Liver (tissue), 9 donors: Measurements from ENCODE around the gene ENG. TPM values are rescaled to one million over a fixed set of nuclear protein-coding genes. Genes with fewer than 3 reads are reported as not detected.

Experiments
- DNase-seq: peaks from one replicate; pipeline ENCODE4 v3.0.0-alpha.2; 2017; ENCODE audit warnings: low spot score
- H3K27ac ChIP-seq, 2 donors: one replicate each; pipeline ENCODE4 v1.7.0; 2013; ENCODE audit warnings: inconsistent platforms in 2 of 2, low read length in 2 of 2, control low read depth in 1 of 2, low read depth in 1 of 2, mild to moderate bottlenecking in 1 of 2
- H3K27me3 ChIP-seq, 4 donors: one replicate each; pipeline versions ENCODE4 v1.6.1 to v1.7.0; 2013; ENCODE audit warnings: low read length in 3 of 4, inconsistent platforms in 1 of 4, mild to moderate bottlenecking in 1 of 4, moderate library complexity in 1 of 4; ENCODE audit not compliant: control insufficient read depth in 4 of 4, insufficient read depth in 4 of 4
- H3K36me3 ChIP-seq, 4 donors: one replicate each; pipeline versions ENCODE4 v1.6.1 to v1.7.0; 2013; ENCODE audit warnings: low read length in 3 of 4, mild to moderate bottlenecking in 3 of 4, low read depth in 1 of 4, moderate library complexity in 1 of 4; ENCODE audit not compliant: control insufficient read depth in 4 of 4, insufficient read depth in 3 of 4
- H3K4me1 ChIP-seq, 4 donors: one replicate each; pipeline versions ENCODE4 v1.6.1 to v1.7.0; 2013; ENCODE audit warnings: low read length in 3 of 4, mild to moderate bottlenecking in 3 of 4, moderate library complexity in 1 of 4; ENCODE audit not compliant: control insufficient read depth in 4 of 4, insufficient read depth in 4 of 4
- H3K4me3 ChIP-seq, 3 donors: one replicate each; pipeline versions ENCODE4 v1.6.1 to v1.7.0; 2013; ENCODE audit warnings: low read length in 3 of 3, control low read depth in 1 of 3, low read depth in 1 of 3, mild to moderate bottlenecking in 1 of 3
- H3K9ac ChIP-seq, 2 donors: one replicate each; pipeline ENCODE4 v1.7.0; 2013; ENCODE audit warnings: low read length in 2 of 2, mild to moderate bottlenecking in 2 of 2, moderate library complexity in 2 of 2, control low read depth in 1 of 2, low read depth in 1 of 2
- H3K9me3 ChIP-seq, 4 donors: one replicate each; pipeline versions ENCODE4 v1.6.1 to v1.7.0; 2013; ENCODE audit warnings: low read length in 3 of 4; ENCODE audit not compliant: control insufficient read depth in 4 of 4
- ATF3 ChIP-seq: IDR thresholded peaks from 2 replicates; pipeline ENCODE4 v1.6.1; 2016; ENCODE audit warnings: antibody characterized with exemption
- EGR1 ChIP-seq, 2 donors: IDR thresholded peaks; 2 replicates each; pipeline ENCODE4 v1.6.1; 2016 to 2018; ENCODE audit warnings: antibody characterized with exemption in 2 of 2, low read depth in 2 of 2
- FOXA1 ChIP-seq: IDR thresholded peaks from 2 replicates; pipeline ENCODE4 v1.6.1; 2016; ENCODE audit warnings: antibody characterized with exemption
- FOXA2 ChIP-seq: IDR thresholded peaks from 2 replicates; pipeline ENCODE4 v1.6.1; 2016; ENCODE audit warnings: antibody characterized with exemption
- GABPA ChIP-seq, 2 donors: IDR thresholded peaks in 1 of 2; conservative IDR thresholded peaks in 1 of 2; 2 replicates each; pipeline ENCODE4 v1.6.1; 2016; ENCODE audit warnings: antibody characterized with exemption in 2 of 2, mild to moderate bottlenecking in 1 of 2, moderate library complexity in 1 of 2
- HNF4A ChIP-seq, 2 donors: conservative IDR thresholded peaks; 2 replicates each; pipeline ENCODE4 v1.6.1; 2016; ENCODE audit warnings: antibody characterized with exemption in 2 of 2, mild to moderate bottlenecking in 2 of 2
- HNF4G ChIP-seq: IDR thresholded peaks from 2 replicates; pipeline ENCODE4 v1.6.1; 2016; ENCODE audit warnings: antibody characterized with exemption
- JUND ChIP-seq, 2 donors: IDR thresholded peaks; 2 replicates each; pipeline ENCODE4 v1.6.1; 2016; ENCODE audit warnings: antibody characterized with exemption in 2 of 2
- NR2F2 ChIP-seq: IDR thresholded peaks from 2 replicates; pipeline ENCODE4 v1.6.1; 2016; ENCODE audit warnings: antibody characterized with exemption
- RAD21 ChIP-seq, 2 donors: IDR thresholded peaks; 2 replicates each; pipeline ENCODE4 v1.6.1; 2016; ENCODE audit warnings: antibody characterized with exemption in 2 of 2, mild to moderate bottlenecking in 2 of 2
- RXRA ChIP-seq, 2 donors: IDR thresholded peaks; 2 replicates each; pipeline ENCODE4 v1.6.1; 2017 to 2018; ENCODE audit warnings: antibody characterized with exemption in 2 of 2, mild to moderate bottlenecking in 1 of 2
- SP1 ChIP-seq: IDR thresholded peaks from 2 replicates; pipeline ENCODE4 v1.6.1; 2018; ENCODE audit warnings: antibody characterized with exemption, mild to moderate bottlenecking
- TAF1 ChIP-seq: conservative IDR thresholded peaks from 2 replicates; pipeline ENCODE4 v1.6.1; 2016; ENCODE audit warnings: antibody characterized with exemption, mild to moderate bottlenecking
- YY1 ChIP-seq: IDR thresholded peaks from 2 replicates; pipeline ENCODE4 v1.6.1; 2016; ENCODE audit warnings: antibody characterized with exemption, mild to moderate bottlenecking
- WGBS: extraction: QIAGEN DNeasy Blood & Tissue Kit; methylation state at CpG from one replicate; pipeline ENCODE4 v1.1.7; 2013; 5-methylcytosine and 5-hydroxymethylcytosine counted together
- polyA plus RNA-seq, 2 donors: library from polyadenylated mRNA; stranded (reverse) in 1 of 2; unstranded in 1 of 2; fragments of 200-250 nt in 1 of 2; fragments of >200 nt in 1 of 2; fragmentation: Nextera tagmentation in 1 of 2; extraction: Ambion mirVana in 1 of 2; gene quantifications; one replicate each; pipeline versions ENCODE4 v1.2.1 to v1.2.3, GENCODE V29; 2013 to 2015
- total RNA-seq, 2 donors: library from RNA; depleted of rRNA; stranded (reverse); fragments of >200 nt; gene quantifications; one replicate each; pipeline ENCODE4 v1.2.3, GENCODE V29; 2014
- TF ChIP-seq, protein P1 (sequence below): fragments of 150-350 bp; IDR thresholded peaks from 2 replicates; pipeline ENCODE4 v1.5.1; 2017; ENCODE audit warnings: improper control_type of control experiment, low read depth, low read length; ENCODE audit not compliant: missing input control
- TF ChIP-seq, protein P2 (sequence below): IDR thresholded peaks from 2 replicates; pipeline ENCODE4 v1.6.1; 2016; ENCODE audit warnings: antibody characterized with exemption
- TF ChIP-seq, protein P3 (sequence below): IDR thresholded peaks from 2 replicates; pipeline ENCODE4 v1.6.1; 2016; ENCODE audit warnings: antibody characterized with exemption
- donor health status: healthy.
- donor health status: healthy.
- donor health status: healthy.
- donor health status: healthy.
- donor health status: healthy.

Gene ENG
- total and polyA plus RNA-seq, 4 donors: 12.8 to 91.3 (median 24.2) TPM

DNA sequence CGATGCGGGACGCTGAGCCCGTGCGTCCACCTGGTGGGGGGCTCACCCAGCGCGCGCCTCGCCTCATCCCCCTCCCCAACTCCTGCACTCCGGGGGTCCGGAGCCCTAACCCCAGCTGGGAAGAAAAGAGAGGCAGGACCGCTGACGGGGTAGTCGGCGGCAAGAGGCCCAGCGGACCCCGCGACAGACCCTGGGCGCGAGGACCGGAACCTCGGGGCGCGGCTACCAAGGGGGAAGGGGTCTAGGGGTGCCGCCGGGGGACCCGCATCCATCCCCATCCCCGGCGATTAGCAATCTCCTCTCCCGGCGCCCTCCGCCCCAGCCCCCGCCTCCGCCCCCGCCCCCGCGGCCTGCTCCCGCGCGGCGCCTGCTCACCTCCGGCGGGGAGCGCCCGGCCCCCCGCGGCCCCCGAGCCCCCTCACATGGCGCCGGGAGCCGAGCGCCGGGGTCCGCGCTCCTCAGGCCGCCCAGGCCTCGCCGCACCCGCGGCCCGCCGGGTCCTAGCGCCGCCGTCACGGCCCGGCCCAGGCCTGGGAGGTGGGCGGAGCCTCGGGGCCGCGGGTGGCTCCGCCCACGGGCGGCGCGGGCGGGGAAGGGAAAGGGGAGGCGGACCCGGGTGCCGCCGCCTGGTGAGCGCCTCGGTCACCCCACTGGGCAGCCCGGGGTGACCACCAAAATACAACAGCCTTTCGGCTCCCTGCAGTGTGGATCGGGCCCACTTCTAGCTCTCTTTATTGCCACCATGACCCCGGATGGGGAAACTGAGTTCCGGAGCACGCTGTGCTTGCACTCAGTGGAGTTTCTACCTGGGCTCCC, 44.9 kb upstream of the ENG start, which contains the start of gene ST6GALNAC6:
Gene ST6GALNAC6 (minus strand): TSS at position 476 of the 816 bp plus-strand sequence. CDS start 1,622 bp downstream, outside the sequence.
- no peak for TF ChIP-seq YY1
- no peak for TF ChIP-seq JUND (IDR thresholded peaks at IDR 0.05)
- no peak for TF ChIP-seq EGR1 (IDR thresholded peaks at IDR 0.05; ENCODE audit: low read depth in 2 of 2)
- TF ChIP-seq HNF4G: no peak
- TF ChIP-seq FOXA1: no peak
- TF ChIP-seq HNF4A (conservative IDR thresholded peaks at IDR 0.05): no peak
- TF ChIP-seq, protein P1, sequence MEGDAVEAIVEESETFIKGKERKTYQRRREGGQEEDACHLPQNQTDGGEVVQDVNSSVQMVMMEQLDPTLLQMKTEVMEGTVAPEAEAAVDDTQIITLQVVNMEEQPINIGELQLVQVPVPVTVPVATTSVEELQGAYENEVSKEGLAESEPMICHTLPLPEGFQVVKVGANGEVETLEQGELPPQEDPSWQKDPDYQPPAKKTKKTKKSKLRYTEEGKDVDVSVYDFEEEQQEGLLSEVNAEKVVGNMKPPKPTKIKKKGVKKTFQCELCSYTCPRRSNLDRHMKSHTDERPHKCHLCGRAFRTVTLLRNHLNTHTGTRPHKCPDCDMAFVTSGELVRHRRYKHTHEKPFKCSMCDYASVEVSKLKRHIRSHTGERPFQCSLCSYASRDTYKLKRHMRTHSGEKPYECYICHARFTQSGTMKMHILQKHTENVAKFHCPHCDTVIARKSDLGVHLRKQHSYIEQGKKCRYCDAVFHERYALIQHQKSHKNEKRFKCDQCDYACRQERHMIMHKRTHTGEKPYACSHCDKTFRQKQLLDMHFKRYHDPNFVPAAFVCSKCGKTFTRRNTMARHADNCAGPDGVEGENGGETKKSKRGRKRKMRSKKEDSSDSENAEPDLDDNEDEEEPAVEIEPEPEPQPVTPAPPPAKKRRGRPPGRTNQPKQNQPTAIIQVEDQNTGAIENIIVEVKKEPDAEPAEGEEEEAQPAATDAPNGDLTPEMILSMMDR: no peak
- no peak for TF ChIP-seq GABPA (IDR thresholded peaks at IDR 0.05 in 1 of 2, conservative IDR thresholded peaks at IDR 0.05 in 1 of 2)
- TF ChIP-seq RXRA (IDR thresholded peaks at IDR 0.05): no peak
- TF ChIP-seq ATF3: no peak
- no peak for TF ChIP-seq NR2F2
- TF ChIP-seq, protein P2, sequence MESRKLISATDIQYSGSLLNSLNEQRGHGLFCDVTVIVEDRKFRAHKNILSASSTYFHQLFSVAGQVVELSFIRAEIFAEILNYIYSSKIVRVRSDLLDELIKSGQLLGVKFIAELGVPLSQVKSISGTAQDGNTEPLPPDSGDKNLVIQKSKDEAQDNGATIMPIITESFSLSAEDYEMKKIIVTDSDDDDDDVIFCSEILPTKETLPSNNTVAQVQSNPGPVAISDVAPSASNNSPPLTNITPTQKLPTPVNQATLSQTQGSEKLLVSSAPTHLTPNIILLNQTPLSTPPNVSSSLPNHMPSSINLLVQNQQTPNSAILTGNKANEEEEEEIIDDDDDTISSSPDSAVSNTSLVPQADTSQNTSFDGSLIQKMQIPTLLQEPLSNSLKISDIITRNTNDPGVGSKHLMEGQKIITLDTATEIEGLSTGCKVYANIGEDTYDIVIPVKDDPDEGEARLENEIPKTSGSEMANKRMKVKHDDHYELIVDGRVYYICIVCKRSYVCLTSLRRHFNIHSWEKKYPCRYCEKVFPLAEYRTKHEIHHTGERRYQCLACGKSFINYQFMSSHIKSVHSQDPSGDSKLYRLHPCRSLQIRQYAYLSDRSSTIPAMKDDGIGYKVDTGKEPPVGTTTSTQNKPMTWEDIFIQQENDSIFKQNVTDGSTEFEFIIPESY: no peak
- TF ChIP-seq SP1: no peak
- TF ChIP-seq RAD21 (IDR thresholded peaks at IDR 0.05): no peak
- TF ChIP-seq, protein P3, sequence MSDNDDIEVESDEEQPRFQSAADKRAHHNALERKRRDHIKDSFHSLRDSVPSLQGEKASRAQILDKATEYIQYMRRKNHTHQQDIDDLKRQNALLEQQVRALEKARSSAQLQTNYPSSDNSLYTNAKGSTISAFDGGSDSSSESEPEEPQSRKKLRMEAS: no peak
- no peak for TF ChIP-seq FOXA2
- no peak for TF ChIP-seq TAF1
- no peaks in the 10 kb centered on the region for H3K27me3 ChIP-seq
- H3K9me3 ChIP-seq: no peaks in the 10 kb centered on the region
- peak within 1 kb of the TSS; percentile 43 to 88 for H3K9ac ChIP-seq
- H3K27ac ChIP-seq: peak within 1 kb of the TSS; percentile 93 to 96
- peak within 1 kb of the TSS; percentile 77 to 92 (median 83) for H3K4me3 ChIP-seq
- H3K4me1 ChIP-seq: peaks cover 3 to 33% (median 27%) of the 10 kb centered on the region in 4 donors
- peaks cover 6 to 18% (median 8%) of the 10 kb centered on the region in 4 donors for H3K36me3 ChIP-seq
- WGBS: under 1% methylated on average over 89 of the region's 89 CpGs
- DNase-seq: peak; percentile 82

GRCh38 chr9:127898433-127899127, 44.1 kb upstream of the ENG start:
- Histone ChIP-seq H3K27me3 (no peaks in the 10 kb centered on the region), H3K9me3 (peaks cover 0 to 2% (median 1%) of the 10 kb centered on the region in 4 donors), H3K4me1 (peaks cover 0 to 31% (median 26%) of the 10 kb centered on the region in 4 donors), H3K9ac (peak overlapping the region; percentile 43 to 88), H3K36me3 (peaks cover 13 to 25% (median 15%) of the 10 kb centered on the region in 4 donors), H3K4me3 (peak overlapping the region; percentile 77 to 92 (median 83)), H3K27ac (peak overlapping the region; percentile 93 to 96)
- DNase-seq: peak; percentile 67
- WGBS: 6% methylated on average over 32 of the region's 32 CpGs
- TF ChIP-seq HNF4G: no peak
- no peak for TF ChIP-seq JUND (IDR thresholded peaks at IDR 0.05)
- no peak for TF ChIP-seq FOXA1
- TF ChIP-seq RAD21 (IDR thresholded peaks at IDR 0.05): peak in 1 of 2 donors; percentile 5
- TF ChIP-seq, protein P1: no peak
- TF ChIP-seq SP1: peak; percentile 73
- no peak for TF ChIP-seq TAF1
- TF ChIP-seq, protein P2: no peak
- TF ChIP-seq, protein P3: no peak
- peak; percentile 75 to 78 for TF ChIP-seq RXRA (IDR thresholded peaks at IDR 0.05)
- TF ChIP-seq FOXA2: no peak
- TF ChIP-seq HNF4A (conservative IDR thresholded peaks at IDR 0.05): peak in 1 of 2 donors; percentile 37
- TF ChIP-seq EGR1 (IDR thresholded peaks at IDR 0.05; ENCODE audit: low read depth in 2 of 2): peak; percentile 84 to 88
- no peak for TF ChIP-seq GABPA (IDR thresholded peaks at IDR 0.05 in 1 of 2, conservative IDR thresholded peaks at IDR 0.05 in 1 of 2)
